ENCODE data around the gene ITGA4. TPM values are rescaled to one million over a fixed set of nuclear protein-coding genes. Genes with fewer than 3 reads are reported as not detected.

The ITGA4 gene
- 23.0 and 29.1 TPM in 2 replicates for total RNA-seq

DNA sequence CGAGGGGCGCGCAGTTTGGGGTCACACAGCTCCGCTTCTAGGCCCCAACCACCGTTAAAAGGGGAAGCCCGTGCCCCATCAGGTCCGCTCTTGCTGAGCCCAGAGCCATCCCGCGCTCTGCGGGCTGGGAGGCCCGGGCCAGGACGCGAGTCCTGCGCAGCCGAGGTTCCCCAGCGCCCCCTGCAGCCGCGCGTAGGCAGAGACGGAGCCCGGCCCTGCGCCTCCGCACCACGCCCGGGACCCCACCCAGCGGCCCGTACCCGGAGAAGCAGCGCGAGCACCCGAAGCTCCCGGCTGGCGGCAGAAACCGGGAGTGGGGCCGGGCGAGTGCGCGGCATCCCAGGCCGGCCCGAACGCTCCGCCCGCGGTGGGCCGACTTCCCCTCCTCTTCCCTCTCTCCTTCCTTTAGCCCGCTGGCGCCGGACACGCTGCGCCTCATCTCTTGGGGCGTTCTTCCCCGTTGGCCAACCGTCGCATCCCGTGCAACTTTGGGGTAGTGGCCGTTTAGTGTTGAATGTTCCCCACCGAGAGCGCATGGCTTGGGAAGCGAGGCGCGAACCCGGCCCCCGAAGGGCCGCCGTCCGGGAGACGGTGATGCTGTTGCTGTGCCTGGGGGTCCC, at the start of gene ITGA4:
ITGA4 (plus strand) TSS at position 266 of the 620 bp plus-strand sequence; CDS start at position 535, 269 bp downstream.

Other genes starting within 250 kb of the ITGA4 start
- 0.13 and 0.19 TPM in 2 replicates for gene CERKL, start 199.7 kb downstream of the ITGA4 start, total RNA-seq
- not detected in 2 replicates for gene NEUROD1, start 223.1 kb downstream of the ITGA4 start, total RNA-seq